Fibroblast of mammary gland (primary cell): ENCODE measurements around the gene DPF3.

ENCODE experiments used
- DNase-seq: peaks from one replicate; pipeline ENCODE4 v3.0.0-alpha.2; 2010; ENCODE audit warnings: low read depth
- H3K4me3 ChIP-seq: 2 replicates; pipeline ENCODE4 v1.5.1; 2011; ENCODE audit warnings: low read depth, mild to moderate bottlenecking, low read length, moderate library complexity; ENCODE audit not compliant: control insufficient read depth
- TF ChIP-seq, protein P1 (sequence below): conservative IDR thresholded peaks from 2 replicates; pipeline ENCODE4 v1.5.1; 2011; ENCODE audit warnings: low read depth, low read length, inconsistent platforms; ENCODE audit not compliant: control insufficient read depth, insufficient read depth

The DPF3 gene

GRCh38 chr14:72893636-72894322 lies at the start of gene DPF3:
Gene DPF3 (minus strand): TSS chr14:72894101. CDS start chr14:72894088, 13 bp downstream.
- TF ChIP-seq, protein P1, sequence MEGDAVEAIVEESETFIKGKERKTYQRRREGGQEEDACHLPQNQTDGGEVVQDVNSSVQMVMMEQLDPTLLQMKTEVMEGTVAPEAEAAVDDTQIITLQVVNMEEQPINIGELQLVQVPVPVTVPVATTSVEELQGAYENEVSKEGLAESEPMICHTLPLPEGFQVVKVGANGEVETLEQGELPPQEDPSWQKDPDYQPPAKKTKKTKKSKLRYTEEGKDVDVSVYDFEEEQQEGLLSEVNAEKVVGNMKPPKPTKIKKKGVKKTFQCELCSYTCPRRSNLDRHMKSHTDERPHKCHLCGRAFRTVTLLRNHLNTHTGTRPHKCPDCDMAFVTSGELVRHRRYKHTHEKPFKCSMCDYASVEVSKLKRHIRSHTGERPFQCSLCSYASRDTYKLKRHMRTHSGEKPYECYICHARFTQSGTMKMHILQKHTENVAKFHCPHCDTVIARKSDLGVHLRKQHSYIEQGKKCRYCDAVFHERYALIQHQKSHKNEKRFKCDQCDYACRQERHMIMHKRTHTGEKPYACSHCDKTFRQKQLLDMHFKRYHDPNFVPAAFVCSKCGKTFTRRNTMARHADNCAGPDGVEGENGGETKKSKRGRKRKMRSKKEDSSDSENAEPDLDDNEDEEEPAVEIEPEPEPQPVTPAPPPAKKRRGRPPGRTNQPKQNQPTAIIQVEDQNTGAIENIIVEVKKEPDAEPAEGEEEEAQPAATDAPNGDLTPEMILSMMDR = no peak
- H3K4me3 ChIP-seq = peak within 1 kb of the TSS; percentile 86
- DNase-seq = peak; percentile 94

DNA sequence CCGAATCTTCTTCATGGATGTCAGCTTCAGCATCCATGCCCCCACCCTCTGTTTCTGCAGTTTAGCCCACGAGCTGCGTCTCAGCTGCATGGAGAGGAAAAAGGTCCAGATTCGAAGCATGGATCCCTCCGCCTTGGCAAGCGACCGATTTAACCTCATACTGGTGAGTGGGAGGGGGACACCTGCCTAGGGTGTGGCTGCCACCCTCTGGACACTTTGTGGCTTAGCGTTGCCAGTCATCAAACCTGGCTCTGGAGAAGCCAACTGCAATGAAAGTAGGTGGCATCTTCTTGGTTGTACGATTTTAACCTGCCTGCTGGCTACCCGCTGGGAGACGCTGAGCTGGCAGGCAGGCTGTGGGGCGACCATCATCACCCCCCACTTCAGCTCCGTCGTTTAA lies 49.0 kb upstream of the DPF3 start:
- no peak overlapping the region for H3K4me3 ChIP-seq
- TF ChIP-seq, protein P1 = no peak
- DNase-seq = no peak

DNA sequence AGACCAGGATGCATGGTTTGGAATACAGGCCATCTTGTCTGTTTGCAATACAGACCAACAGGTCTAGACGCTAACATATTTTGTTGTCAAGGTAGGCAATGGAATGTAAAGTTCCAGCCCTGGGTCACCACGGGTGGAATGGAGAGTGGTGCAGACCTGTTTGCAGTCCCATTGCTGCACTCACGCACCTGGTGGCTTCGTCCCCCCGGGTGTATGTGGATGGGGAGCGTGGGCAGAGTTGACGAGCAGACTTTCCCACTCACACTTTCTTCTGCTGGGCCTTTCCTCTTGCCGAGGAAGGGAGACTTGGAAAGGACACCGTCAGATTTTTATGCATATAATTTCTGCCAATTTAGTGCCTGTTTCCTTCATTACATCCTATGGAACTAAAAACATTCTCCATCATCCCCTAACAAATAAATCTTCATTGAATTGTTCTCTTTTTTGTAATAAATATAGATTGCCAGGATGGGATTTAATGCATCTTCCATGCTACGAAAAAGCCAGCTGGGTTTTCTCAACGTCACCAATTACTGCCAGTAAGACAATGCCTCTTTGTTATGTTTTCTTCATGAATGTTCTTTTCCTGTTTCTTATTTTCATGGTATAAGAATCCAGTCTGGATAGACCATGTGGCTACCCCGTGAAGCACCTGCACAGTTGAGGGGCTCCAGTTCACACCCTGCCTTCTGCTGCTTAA lies 47.5 kb upstream of the DPF3 start:
- no peak for DNase-seq
- TF ChIP-seq, protein P1 = no peak
- H3K4me3 ChIP-seq = no peak overlapping the region

GRCh38 chr14:72939630-72940029 lies 45.7 kb upstream of the DPF3 start:
- DNase-seq = no peak
- no peak overlapping the region for H3K4me3 ChIP-seq
- TF ChIP-seq, protein P1 = no peak

DNA sequence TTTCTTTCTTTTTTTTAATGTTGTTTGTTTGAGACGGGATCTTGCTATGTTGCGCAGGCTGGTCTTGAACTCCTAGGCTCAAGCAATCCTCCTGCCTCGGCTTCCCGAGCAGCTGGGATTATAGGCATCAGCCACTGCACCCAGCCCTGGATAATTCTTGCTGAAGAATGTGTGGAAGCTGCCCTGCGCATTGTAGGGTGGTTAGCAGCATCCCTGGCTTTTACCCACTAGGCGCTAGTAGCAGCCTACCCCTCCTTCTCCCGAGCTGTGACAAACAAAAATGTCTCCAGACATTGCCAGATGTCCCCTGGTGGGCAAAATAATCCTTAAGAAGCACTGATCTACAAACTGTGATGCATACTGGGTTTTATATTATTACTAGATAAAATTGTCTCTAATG lies 39.0 kb upstream of the DPF3 start:
- TF ChIP-seq, protein P1 = no peak
- no peak for DNase-seq
- H3K4me3 ChIP-seq = no peak overlapping the region

GRCh38 chr14:72929316-72930080 lies 35.6 kb upstream of the DPF3 start:
- TF ChIP-seq, protein P1 = no peak
- no peak overlapping the region for H3K4me3 ChIP-seq
- DNase-seq = no peak
